Stimulated activated CD8-positive, alpha-beta memory T cell treated with anti-CD3 and anti-CD28 coated beads, Interleukin-12 subunit alpha, Interleukin-12 subunit beta, amount 100 ng/mL, for 4 hours (primary cell): ENCODE measurements around the gene MRPS27.

ENCODE experiments used
- DNase-seq: peaks from one replicate; pipeline ENCODE4 v3.0.0-alpha.2; 2020; ENCODE audit warnings: low read depth

The MRPS27 gene

DNA sequence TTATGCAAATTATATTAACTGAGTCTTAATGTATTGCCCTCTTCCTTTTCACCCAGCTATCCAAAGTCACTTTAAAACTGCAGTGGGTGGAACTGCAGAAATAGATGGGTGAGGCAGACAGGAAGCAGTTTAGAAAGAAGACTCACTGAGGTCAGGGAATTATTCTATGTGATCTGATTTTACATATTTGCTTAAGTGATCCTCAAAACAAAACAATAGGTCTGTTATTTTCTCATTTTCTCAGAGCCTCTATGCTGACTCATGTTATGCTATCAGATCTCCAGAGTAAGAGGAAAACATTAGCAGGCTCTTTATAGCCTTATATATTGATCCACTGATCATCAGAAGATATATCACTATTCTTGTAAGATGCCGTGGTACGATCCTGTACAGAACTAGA is 63.5 kb downstream of the MRPS27 start:
- DNase-seq, result no peak

DNA sequence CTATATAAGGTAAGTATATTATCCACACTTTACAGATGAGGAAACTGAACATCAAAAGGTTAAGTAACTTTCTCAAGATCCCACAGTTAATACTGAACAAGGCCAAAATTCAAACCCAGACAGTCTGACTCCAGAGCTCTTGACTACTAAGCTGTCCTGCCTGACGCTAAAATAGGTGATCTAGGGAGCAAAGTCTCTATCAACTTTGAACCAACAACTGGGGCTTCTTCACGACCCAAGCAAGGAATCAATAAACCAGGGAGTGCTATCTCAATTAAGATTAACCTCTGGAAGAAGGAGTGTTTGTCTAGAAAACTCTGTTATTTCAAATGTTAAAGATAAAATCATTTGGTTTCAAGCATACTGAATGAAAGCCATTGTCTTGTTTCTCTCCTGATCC is 64.4 kb downstream of the MRPS27 start:
- DNase-seq, result no peak

DNA sequence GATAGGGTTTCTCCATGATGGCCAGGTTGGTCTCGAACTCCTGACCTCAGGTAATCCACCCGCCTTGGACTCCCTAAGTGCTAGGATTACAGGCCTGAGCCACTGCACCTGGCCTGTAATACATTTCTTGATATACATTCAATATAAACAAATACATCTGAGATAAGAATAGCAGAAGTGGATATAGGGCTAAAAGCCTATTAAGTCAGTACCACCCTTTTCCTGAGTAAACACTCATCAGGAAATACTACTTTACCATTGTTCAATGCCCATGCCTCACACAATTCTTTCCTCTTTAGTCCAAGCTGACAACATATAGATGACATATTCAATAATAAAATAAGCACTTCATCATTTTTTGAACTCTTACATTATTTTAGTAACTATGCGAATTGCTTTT is 64.8 kb downstream of the MRPS27 start:
- DNase-seq, result no peak

DNA sequence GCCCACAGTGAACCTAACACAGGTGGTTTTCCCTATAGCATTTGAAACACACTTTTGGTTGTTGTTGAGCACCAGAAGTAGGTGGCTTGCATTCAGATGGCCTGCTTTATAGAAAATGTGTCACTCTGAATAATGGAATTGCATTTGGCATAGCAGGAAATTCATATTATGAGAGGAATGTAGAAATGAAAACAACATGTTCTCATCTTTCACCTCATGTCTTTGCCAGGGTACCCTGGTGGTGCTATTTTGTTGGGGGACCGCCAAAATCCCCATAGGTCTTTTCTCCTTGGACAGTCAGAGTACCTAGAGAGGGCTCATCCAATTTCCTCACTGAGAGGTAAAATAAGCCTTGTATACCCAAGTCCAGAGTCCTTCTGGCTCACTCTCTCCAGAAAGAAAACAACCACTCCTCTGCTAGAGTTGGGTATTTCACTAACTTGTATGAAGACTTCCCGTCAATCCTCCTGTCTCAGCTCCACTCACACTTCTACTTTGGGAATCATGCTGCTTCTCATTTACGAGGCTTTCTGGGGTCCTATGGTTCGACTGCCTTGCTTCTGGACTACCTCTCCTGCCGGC is 67.4 kb downstream of the MRPS27 start:
- DNase-seq, result no peak

- no peak for DNase-seq
These were observed 68.0 kb downstream of the MRPS27 start for GRCh38 chr5:72252008-72252407.

- no peak for DNase-seq
These were observed 68.7 kb downstream of the MRPS27 start for GRCh38 chr5:72251386-72251785.

DNA sequence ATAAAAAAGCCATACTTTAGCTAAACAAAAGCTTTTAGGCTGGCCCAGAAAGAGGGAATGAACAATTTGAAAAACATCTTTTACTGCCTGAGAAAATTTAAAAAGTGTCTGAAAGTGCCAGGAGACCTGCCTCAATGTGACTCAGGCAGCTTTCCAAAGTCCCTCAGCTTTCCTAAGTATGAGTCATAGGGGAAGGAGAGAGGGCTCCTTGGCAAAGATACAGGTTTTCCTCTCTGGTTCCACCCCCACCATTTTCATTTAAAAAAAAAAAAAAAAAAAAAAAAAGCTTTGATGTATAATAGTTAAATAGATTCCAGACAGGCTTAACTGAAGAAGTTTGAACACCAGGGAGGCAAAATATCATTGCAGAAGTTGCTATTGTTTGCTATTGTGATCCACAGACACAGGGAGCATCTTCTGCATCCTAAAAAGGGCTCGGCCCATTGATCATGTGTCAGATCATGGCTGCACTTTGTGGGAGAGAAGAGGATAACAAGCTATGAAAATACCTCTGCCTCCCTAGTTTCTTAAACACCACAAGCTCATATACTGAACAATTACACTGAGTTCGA is 71.5 kb downstream of the MRPS27 start:
- no peak for DNase-seq

GRCh38 chr5:72246954-72247442 is 73.0 kb downstream of the MRPS27 start:
- no peak for DNase-seq

DNA sequence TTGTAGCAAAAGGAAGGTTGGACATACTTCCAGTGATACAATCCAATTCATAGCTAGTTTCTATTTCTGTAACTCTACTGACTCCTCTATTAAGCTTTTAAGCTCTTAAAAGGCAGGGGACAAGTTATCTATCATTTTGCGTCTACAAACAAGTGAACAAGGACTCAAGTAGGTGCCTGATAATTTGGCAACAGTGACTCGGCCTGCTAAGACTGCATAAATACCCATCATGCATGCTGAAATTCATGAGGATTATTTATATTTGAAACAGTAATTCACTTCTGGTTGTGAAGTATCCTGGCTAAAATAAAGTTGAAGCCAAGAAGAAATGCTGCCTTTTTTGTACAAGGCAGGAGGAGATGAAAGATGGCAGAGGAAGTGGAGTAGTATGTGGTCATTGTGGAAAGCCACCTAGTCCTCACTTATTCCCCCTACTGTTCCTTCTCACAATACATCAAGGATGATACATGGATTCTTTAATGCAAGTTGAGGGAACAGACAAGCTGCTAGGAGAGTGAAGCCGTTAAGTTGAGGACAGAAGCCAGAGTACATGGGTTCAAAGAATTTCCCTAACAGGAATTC is 74.0 kb downstream of the MRPS27 start:
- DNase-seq, result no peak

DNA sequence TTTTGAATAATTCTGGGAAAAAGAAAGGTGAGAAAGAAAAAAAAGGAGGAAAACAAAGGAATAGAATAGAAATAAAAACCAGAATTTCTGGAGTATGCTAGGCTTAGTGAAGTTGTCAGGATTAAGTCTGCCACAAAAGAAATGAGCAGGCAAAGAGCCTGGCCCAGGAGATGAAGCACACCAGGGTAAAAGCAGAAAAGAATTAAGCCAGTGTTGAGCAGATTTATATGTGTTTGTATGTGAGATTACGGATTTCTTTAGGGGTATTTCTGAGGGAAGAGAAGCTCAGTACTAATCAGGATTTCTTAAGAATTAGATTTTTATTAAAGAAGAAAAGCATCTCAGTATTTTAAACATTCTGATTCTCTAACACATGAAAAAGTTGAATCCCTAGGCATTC is 74.5 kb downstream of the MRPS27 start:
- no peak for DNase-seq

- DNase-seq, result no peak
These were observed 75.1 kb downstream of the MRPS27 start for GRCh38 chr5:72244862-72245371.

DNA sequence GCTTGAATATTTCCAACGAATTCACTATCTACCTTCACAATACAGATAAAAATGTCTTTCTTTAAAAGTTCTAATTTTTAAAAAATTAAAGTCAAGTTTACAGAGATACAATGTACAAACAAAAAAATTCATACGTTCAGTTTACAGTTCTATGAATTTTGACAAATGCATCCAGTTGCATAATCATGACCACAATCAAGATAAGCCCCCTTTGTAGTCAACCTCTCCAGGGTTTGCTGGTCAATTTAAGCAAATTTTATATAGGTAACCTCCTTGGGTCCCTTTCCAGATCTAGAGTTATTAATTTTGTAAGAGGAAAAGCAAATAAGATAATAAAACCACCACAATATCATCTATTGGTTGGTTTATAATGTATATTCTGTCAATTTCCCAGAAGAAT is 76.3 kb downstream of the MRPS27 start:
- no peak for DNase-seq

GRCh38 chr5:72242796-72243475 is 77.1 kb downstream of the MRPS27 start:
- no peak for DNase-seq

GRCh38 chr5:72241346-72242003 is 78.6 kb downstream of the MRPS27 start:
- DNase-seq, result no peak

- DNase-seq, result no peak
These were observed 81.2 kb downstream of the MRPS27 start for GRCh38 chr5:72238712-72239445.

GRCh38 chr5:72237879-72238278 is 82.2 kb downstream of the MRPS27 start:
- no peak for DNase-seq

DNA sequence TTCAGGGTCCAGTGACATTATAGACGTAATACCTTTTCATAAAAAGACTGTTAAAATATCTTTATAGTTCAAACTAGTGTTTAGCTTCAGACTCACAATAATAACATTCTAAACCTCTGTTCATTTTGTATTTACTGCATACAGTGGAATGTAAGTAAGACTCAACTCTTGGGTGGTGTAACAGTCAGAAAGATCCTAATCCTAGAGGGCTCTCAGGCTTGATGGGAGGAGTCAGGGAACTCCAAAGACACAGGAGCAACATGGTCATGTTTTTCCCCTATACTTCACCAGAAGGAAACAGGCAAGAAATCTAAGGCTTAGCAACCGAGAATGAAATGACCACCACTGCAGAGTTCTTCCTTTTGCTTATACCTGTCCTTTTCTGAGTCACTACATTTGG is 82.6 kb downstream of the MRPS27 start:
- no peak for DNase-seq

- DNase-seq, result no peak
These were observed 84.3 kb downstream of the MRPS27 start for GRCh38 chr5:72235725-72236124.

- no peak for DNase-seq
These were observed 85.2 kb downstream of the MRPS27 start for GRCh38 chr5:72234868-72235267.

DNA sequence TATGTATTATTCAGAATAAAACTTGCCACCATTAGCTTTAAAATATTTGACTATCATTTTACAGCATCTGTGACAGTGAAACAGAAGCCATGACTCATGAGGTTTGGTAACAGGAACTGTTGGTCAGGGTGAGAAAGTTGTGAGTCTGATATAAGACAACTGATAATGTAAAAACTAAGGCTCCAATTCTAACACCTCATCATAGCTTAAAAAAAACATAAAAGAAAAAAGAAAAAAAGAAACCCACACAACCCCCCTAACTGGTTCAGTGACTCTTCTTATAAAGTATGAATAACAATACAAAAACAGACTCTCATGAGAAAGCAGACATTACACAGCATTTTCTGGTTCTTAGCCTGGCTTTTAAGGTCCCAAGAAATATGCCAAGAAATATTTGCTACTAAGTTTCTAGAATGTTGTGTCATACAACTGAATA is 85.8 kb downstream of the MRPS27 start:
- DNase-seq, result no peak

- DNase-seq, result no peak
These were observed 86.2 kb downstream of the MRPS27 start for GRCh38 chr5:72233835-72234234.

GRCh38 chr5:72232838-72233237 is 87.2 kb downstream of the MRPS27 start:
- no peak for DNase-seq
